Measurements from ENCODE around the gene KLHL40.

Gene KLHL40

GRCh38 chr3:42672515-42672914 lies 12.8 kb upstream of the KLHL40 start:
- FAIRE-seq, result no peak

GRCh38 chr3:42673082-42673481 lies 12.3 kb upstream of the KLHL40 start:
- FAIRE-seq, result no peak

GRCh38 chr3:42674146-42674545 lies 11.2 kb upstream of the KLHL40 start:
- FAIRE-seq, result no peak

GRCh38 chr3:42675909-42676308 lies 9.4 kb upstream of the KLHL40 start:
- no peak for FAIRE-seq

GRCh38 chr3:42678447-42678846 lies 6.9 kb upstream of the KLHL40 start:
- FAIRE-seq, result no peak

- FAIRE-seq, result no peak
These were observed 5.1 kb upstream of the KLHL40 start for GRCh38 chr3:42680271-42680670.

GRCh38 chr3:42680806-42681205 lies 4.5 kb upstream of the KLHL40 start:
- no peak for FAIRE-seq

- FAIRE-seq, result no peak
These were observed 3.8 kb upstream of the KLHL40 start for GRCh38 chr3:42681361-42682038.

- no peak for FAIRE-seq
These were observed 2.9 kb upstream of the KLHL40 start for GRCh38 chr3:42682301-42683070.

GRCh38 chr3:42683875-42684598 lies 1.3 kb upstream of the KLHL40 start:
- no peak for FAIRE-seq

- FAIRE-seq, result no peak
These were observed 540 bp upstream of the KLHL40 start for GRCh38 chr3:42684632-42685362.

- FAIRE-seq, result no peak
These were observed 819 bp downstream of the KLHL40 start for GRCh38 chr3:42685891-42686820.

GRCh38 chr3:42686832-42687650 lies 1.7 kb downstream of the KLHL40 start:
- no peak for FAIRE-seq

GRCh38 chr3:42688016-42688415 lies 2.7 kb downstream of the KLHL40 start:
- no peak for FAIRE-seq

- FAIRE-seq, result no peak
These were observed 3.4 kb downstream of the KLHL40 start for GRCh38 chr3:42688487-42689420.

- no peak for FAIRE-seq
These were observed 4.2 kb downstream of the KLHL40 start for GRCh38 chr3:42689421-42690014.

- no peak for FAIRE-seq
These were observed 4.9 kb downstream of the KLHL40 start for GRCh38 chr3:42690191-42690590.

GRCh38 chr3:42690766-42691680 lies 5.7 kb downstream of the KLHL40 start:
- FAIRE-seq, result no peak

Data from G401.6 (cell line).